Upper lobe of left lung (tissue), 6 donors: Measurements from ENCODE around the gene OR52L1. TPM values are rescaled to one million over a fixed set of nuclear protein-coding genes. Genes with fewer than 3 reads are reported as not detected.

Experiments
- ATAC-seq, 2 donors: fragments of 200-7000 bp; cut with Tn5 transposase; one replicate each; pipeline ENCODE4 v1.9.1; 2022; ENCODE audit warnings: mild to moderate bottlenecking in 2 of 2, moderate library complexity in 2 of 2; ENCODE audit not compliant: low FRiP score in 2 of 2
- DNase-seq, 2 donors: peaks; one replicate each; pipeline ENCODE4 v3.0.0-alpha.2; 2019 to 2020
- H3K27ac ChIP-seq, 4 donors: fragments of 200-600 bp; sonication (generic); one replicate each; pipeline ENCODE4 v1.5.1; 2016 to 2019
- H3K27me3 ChIP-seq, 4 donors: fragments of 200-600 bp; sonication (generic); one replicate each; pipeline ENCODE4 v1.5.1; 2017 to 2019
- H3K36me3 ChIP-seq, 4 donors: fragments of 200-600 bp; sonication (generic); one replicate each; pipeline ENCODE4 v1.5.1; 2016 to 2019
- H3K4me1 ChIP-seq, 4 donors: fragments of 200-600 bp; sonication (generic); one replicate each; pipeline ENCODE4 v1.5.1; 2018 to 2019
- H3K4me3 ChIP-seq, 4 donors: fragments of 200-600 bp; sonication (generic); one replicate each; pipeline ENCODE4 v1.5.1; 2017 to 2019; ENCODE audit warnings: mild to moderate bottlenecking in 2 of 4, moderate library complexity in 1 of 4
- H3K9me3 ChIP-seq, 4 donors: fragments of 200-600 bp; sonication (generic); one replicate each; pipeline ENCODE4 v1.5.1; 2018 to 2019
- CTCF ChIP-seq, 6 experiments: fragments of 450-650 bp in 4 of 6; fragments of 200-600 bp in 2 of 6; sonication (generic) in 2 of 6; IDR thresholded peaks; one replicate each; pipeline ENCODE4 v1.5.1; 2016 to 2019; ENCODE audit warnings: antibody characterized with exemption in 6 of 6
- EP300 ChIP-seq, 4 donors: sonication (generic); formaldehyde crosslinking; IDR thresholded peaks; one replicate each; pipeline ENCODE4 v1.5.1; 2017; ENCODE audit warnings: antibody characterized with exemption in 4 of 4, control low read depth in 2 of 4
- POLR2A ChIP-seq, 4 donors: fragments of 450-650 bp; IDR thresholded peaks; one replicate each; pipeline ENCODE4 v1.5.1; 2016 to 2017; ENCODE audit warnings: antibody characterized with exemption in 4 of 4, mild to moderate bottlenecking in 2 of 4
- POLR2AphosphoS5 ChIP-seq, 2 donors: sonication (generic); formaldehyde crosslinking; IDR thresholded peaks; one replicate each; pipeline ENCODE4 v1.5.1; 2017; ENCODE audit warnings: antibody characterized with exemption in 2 of 2
- WGBS, 2 donors: methylation state at CpG; one replicate each; pipeline ENCODE4 v1.1.5; 2017 to 2018; 5-methylcytosine and 5-hydroxymethylcytosine counted together
- total RNA-seq, 6 donors: library from RNA; depleted of rRNA in 4 of 6; stranded (reverse); fragments of >200 nt in 4 of 6; gene quantifications; one replicate each; pipeline versions ENCODE4 v1.1.0 to v1.2.1, GENCODE V29; 2016 to 2021
- donor health status: DM: no; HTN: no; CAD: no; lungs with moderate emphysema.
- donor health status: DM: no; HTN: yes; CAD: no; lungs with severe emphysema.

The OR52L1 gene
- total RNA-seq, 6 donors from 2014 or later, result not detected

GRCh38 chr11:5955586-5955985 lies 31.2 kb downstream of the OR52L1 start:
- 70 to 82% methylated on average over 3 of the region's 3 CpGs for WGBS, 2 donors
- DNase-seq, result no peak
- TF ChIP-seq POLR2AphosphoS5 (IDR thresholded peaks at IDR 0.05) (no peak), EP300 (IDR thresholded peaks at IDR 0.05) (no peak), POLR2A (IDR thresholded peaks at IDR 0.05) (no peak), CTCF (IDR thresholded peaks at IDR 0.05) (no peak)
- peaks cover 0 to 11% (median 3%) of the 10 kb centered on the region in 4 donors for H3K9me3 ChIP-seq
- H3K27ac ChIP-seq, result no peak overlapping the region
- H3K36me3 ChIP-seq, result no peaks in the 10 kb centered on the region
- no peak overlapping the region for H3K4me3 ChIP-seq
- ATAC-seq, result no peak
- H3K27me3 ChIP-seq, result no peaks in the 10 kb centered on the region
- no peaks in the 10 kb centered on the region for H3K4me1 ChIP-seq

- H3K36me3 ChIP-seq, result no peaks in the 10 kb centered on the region
- DNase-seq, result no peak
- no peak within 1 kb of the TSS for H3K4me3 ChIP-seq
- H3K27me3 ChIP-seq, result no peaks in the 10 kb centered on the region
- H3K27ac ChIP-seq, result no peak within 1 kb of the TSS
- no peaks in the 10 kb centered on the region for H3K9me3 ChIP-seq
- WGBS, 2 donors, result 75 to 84% methylated on average over 3 of the region's 3 CpGs
- no peak for TF ChIP-seq EP300 (IDR thresholded peaks at IDR 0.05)
- no peak for TF ChIP-seq POLR2A (IDR thresholded peaks at IDR 0.05)
- TF ChIP-seq POLR2AphosphoS5 (IDR thresholded peaks at IDR 0.05), result no peak
- no peak for TF ChIP-seq CTCF (IDR thresholded peaks at IDR 0.05)
- H3K4me1 ChIP-seq, result no peaks in the 10 kb centered on the region
- no peak for ATAC-seq
These were observed 44.8 kb downstream of the OR52L1 start, which contains the start of gene OR56A3 for GRCh38 chr11:5941951-5942350. TSS of gene OR56A3 (plus strand) at chr11:5942251. CDS start at chr11:5947347, 5,096 bp downstream.

GRCh38 chr11:5940748-5941147 lies 46.0 kb downstream of the OR52L1 start:
- Histone ChIP-seq H3K4me1 (no peaks in the 10 kb centered on the region), H3K4me3 (no peak overlapping the region), H3K9me3 (peaks cover 0 to under 1% (median 0%) of the 10 kb centered on the region in 4 donors), H3K27ac (no peak overlapping the region), H3K36me3 (no peaks in the 10 kb centered on the region), H3K27me3 (no peaks in the 10 kb centered on the region)
- WGBS, 2 donors, result 94 to 97% methylated on average over 2 of the region's 2 CpGs
- DNase-seq, result no peak
- ATAC-seq, result no peak
- TF ChIP-seq POLR2A (IDR thresholded peaks at IDR 0.05) (no peak), CTCF (IDR thresholded peaks at IDR 0.05) (no peak), POLR2AphosphoS5 (IDR thresholded peaks at IDR 0.05) (no peak), EP300 (IDR thresholded peaks at IDR 0.05) (no peak)

- Histone ChIP-seq H3K36me3 (no peaks in the 10 kb centered on the region), H3K27me3 (no peaks in the 10 kb centered on the region), H3K27ac (no peak overlapping the region), H3K4me3 (no peak overlapping the region), H3K4me1 (no peaks in the 10 kb centered on the region), H3K9me3 (peaks cover 0 to 7% (median 0%) of the 10 kb centered on the region in 4 donors)
- WGBS, 2 donors, result 79 to 80% methylated on average over 14 to 21 of the region's 21 CpGs
- DNase-seq (peak in 1 of 2 donors; percentile 72), ATAC-seq (no peak)
- TF ChIP-seq EP300 (IDR thresholded peaks at IDR 0.05), result no peak
- TF ChIP-seq POLR2AphosphoS5 (IDR thresholded peaks at IDR 0.05), result no peak
- TF ChIP-seq POLR2A (IDR thresholded peaks at IDR 0.05), result no peak
- no peak for TF ChIP-seq CTCF (IDR thresholded peaks at IDR 0.05)
These were observed 48.2 kb downstream of the OR52L1 start for GRCh38 chr11:5938603-5938965.

GRCh38 chr11:5937868-5938602 lies 48.8 kb downstream of the OR52L1 start:
- DNase-seq (no peak), ATAC-seq (no peak)
- Histone ChIP-seq H3K27ac (no peak overlapping the region), H3K4me3 (no peak overlapping the region), H3K36me3 (no peaks in the 10 kb centered on the region), H3K9me3 (peaks cover 0 to 7% (median 0%) of the 10 kb centered on the region in 4 donors), H3K27me3 (no peaks in the 10 kb centered on the region), H3K4me1 (no peaks in the 10 kb centered on the region)
- TF ChIP-seq EP300 (IDR thresholded peaks at IDR 0.05) (no peak), POLR2AphosphoS5 (IDR thresholded peaks at IDR 0.05) (no peak), CTCF (IDR thresholded peaks at IDR 0.05) (no peak), POLR2A (IDR thresholded peaks at IDR 0.05) (no peak)
- 89 to 92% methylated on average over 39 of the region's 39 CpGs for WGBS, 2 donors
